AG08396 (cell line): ENCODE results near the gene GAP43.

ENCODE experiments used
- DNase-seq: peaks from one replicate; pipeline ENCODE4 v3.0.0; 2012; ENCODE audit warnings: low spot score, mixed read lengths

GAP43 gene

DNA sequence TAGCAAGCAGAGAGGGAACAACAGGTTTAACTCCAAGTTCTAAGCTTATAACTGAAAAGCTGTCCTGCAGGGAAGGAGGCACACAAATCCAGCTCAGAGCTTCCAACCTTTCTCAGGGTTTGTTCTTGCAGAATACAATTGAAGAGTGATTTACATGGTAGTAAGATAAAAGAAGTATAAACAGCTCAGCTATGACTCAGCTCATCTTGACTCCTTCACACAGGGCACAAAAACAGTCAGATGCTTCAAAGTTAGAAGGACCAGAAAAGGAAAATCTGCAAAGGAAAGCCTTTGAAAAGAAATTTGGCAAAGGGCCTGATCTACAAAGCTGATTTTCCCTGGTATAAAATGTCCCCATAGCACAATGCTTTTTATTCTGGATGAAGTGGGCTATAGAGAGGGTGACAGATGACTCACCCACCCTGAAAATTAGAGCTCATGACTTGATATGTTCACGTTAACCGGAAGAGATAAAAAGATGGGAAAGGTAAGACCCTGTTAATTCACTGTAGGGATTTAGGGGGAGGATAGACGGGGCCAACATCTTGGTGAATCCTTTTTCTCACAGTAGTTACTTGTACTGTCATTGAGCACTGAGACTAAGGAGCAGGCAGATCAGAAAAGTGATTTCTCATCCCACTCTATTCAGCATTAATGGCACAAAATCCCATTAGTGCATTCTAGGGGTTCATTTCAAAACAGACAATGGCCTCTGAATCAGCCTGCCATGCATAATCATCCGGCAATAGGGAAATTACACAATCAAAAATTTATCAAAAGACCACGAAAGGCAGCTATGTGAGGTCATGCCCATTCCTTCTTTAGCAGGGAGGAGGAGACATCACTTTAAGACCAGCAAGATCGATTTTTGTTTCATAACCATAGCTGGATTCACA, 143.5 kb downstream of the GAP43 start:
- DNase-seq = peak; percentile 22

DNA sequence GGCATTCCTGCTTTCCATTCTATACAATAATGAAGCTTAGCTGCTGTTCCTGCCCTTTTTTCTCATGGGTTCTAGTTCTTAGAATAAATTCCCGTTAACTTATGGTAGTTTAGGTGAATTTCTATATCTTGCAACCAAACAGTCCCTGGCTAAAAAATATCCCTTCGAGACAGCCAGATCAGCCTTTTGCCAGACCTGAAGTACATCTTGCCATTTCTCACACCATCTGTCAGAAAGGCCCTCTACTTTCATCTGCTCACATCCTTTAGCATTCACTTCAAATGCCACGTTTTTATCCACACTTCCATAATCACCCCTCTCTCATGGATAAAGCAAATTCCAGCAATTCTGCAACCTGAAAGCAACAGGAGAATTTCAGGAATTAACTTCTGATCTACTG, 145.4 kb downstream of the GAP43 start:
- no peak for DNase-seq
